Activated naive CD4-positive, alpha-beta T cell (primary cell): Measurements from ENCODE around the gene PMEPA1.
"Not testable (repeated sequence)": the region's sequence is repeated elsewhere in the genome, so short reads cannot be mapped to it uniquely, and the experiment has no call there.

ENCODE experiments used
- DNase-seq, 4 experiments: peaks; one replicate each; lab custom pipeline; 2025; lab: John Stamatoyannopoulos, UW

The PMEPA1 gene

GRCh38 chr20:57650756-57651483 is 58.9 kb downstream of the PMEPA1 start:
- DNase-seq, result no peak

GRCh38 chr20:57650266-57650665 is 59.5 kb downstream of the PMEPA1 start:
- DNase-seq, result no peak

DNA sequence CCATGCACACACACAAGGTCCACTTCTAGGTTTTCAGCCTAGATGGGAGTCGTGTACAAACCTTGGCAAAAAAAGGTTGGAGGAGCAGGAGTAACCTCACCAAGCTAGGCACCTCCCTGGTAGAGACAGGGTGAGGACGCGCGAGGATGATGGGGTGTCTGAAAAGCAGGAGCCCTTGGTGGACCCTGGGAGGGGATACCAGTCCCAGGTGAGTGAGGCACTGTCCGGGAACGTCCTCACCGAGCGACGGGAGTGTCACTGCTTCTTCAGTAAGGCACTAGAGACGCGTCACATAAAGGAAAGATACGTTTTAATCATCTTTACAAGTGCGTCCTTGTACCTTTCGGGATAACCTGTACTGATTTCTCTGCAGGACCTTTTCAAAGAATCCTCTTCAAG is 60.2 kb downstream of the PMEPA1 start:
- no peak for DNase-seq

- no peak for DNase-seq
Observed at GRCh38 chr20:57648878-57649616, 60.8 kb downstream of the PMEPA1 start.

DNA sequence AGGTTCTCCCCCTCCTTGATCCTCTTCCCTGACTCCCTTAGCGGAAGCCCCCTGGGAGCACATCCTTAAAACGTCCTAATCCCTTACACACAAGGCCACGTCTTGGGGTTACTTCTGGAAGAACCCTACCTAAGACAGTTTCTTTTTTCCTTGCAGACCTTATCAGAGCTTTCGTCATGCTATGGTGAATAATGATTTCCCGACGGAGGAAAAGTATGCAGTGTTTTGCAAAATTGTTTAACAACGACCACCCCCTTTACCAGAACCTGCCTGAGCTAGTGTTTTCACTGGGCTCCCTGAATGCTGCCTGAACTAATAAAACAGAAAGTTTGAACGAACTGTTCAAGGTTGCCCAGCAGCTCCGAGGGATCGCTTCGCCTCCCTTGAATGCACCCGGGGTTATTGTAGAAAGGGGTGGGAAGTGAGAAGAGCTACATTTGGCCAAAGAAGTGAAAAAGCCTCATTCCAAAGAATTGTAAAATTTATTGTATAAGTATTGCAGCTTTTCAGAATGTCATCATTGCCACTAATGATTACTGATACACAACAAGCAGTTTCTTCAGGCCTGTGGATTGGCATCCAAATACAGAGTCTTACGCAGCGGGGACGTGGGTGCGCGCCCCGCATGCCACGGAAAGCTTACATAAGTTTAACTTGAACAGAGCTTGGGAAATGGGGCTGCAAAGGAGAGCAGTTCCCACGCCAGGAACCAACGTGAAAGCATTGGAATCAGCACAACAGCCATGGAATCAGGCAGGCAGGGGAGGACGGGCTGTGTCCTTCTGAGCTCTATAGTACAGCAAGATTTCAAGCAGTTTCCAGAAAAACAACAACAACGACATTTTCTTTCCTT is 61.7 kb downstream of the PMEPA1 start:
- DNase-seq, result no peak

DNA sequence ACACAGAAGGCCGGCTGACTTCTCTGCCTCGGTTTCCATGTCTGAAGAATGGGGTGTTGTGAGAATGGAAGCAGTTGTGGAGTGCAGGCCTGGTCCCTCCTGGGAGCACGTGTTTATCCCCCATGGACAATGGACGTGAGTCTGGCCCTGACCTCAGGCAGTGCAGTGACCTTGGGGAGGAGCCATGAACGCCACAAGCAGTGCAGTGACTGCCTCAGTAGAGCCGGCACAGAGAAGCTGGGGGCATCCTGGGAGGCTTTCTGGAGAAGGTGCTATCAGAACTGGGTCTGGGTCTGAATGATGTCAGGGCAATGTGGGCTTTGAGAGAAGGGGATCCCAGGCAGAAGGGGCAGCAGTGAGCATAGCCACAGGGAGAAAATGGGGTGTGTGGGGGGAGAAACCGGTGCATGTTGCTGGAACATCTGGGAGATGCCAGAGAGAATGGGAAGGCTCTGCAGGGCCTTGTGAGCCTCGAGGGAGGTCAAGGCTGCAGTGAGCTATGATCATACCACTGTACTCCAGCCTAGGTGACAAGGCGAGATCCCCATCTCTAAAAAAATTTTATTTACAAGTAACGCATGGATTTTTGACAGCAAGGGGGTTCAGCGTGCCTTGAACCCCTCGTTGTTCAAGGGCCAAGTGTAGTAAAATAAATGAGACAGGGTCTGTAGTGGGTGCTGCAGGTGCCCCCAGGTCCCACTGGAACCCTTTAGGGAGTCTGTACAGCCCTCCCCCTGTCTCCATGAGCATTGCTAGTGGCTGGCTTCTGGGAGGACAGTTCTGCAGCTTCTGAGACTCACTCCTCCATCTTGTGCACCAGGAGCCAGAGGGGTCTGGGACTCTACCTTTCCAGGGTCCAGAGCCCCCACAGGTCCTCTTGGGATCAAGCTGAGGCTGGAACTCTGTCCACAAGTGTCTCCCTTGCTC is 62.5 kb downstream of the PMEPA1 start:
- no peak for DNase-seq

DNA sequence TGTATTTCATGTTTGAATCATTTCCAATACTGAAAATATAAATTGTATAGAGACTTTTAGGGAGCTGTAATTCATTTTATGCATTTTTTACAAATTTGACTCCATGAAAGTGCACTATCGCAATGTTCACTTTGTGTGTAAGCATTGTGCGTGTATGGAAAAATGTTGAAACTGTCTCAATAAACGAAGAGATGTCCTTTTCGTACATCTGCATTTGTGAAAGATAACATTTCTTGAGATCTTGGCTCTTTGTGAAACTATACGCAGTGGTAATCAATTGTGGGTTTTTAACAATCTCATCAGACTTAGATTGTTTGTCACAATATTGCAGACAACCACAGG is 70.9 kb downstream of the PMEPA1 start:
- no peak for DNase-seq

GRCh38 chr20:57638173-57638894 is 71.5 kb downstream of the PMEPA1 start:
- no peak for DNase-seq

GRCh38 chr20:57633945-57634491 is 75.8 kb downstream of the PMEPA1 start:
- no peak for DNase-seq

- DNase-seq, result no peak
Observed at GRCh38 chr20:57632286-57632685, 77.5 kb downstream of the PMEPA1 start.

DNA sequence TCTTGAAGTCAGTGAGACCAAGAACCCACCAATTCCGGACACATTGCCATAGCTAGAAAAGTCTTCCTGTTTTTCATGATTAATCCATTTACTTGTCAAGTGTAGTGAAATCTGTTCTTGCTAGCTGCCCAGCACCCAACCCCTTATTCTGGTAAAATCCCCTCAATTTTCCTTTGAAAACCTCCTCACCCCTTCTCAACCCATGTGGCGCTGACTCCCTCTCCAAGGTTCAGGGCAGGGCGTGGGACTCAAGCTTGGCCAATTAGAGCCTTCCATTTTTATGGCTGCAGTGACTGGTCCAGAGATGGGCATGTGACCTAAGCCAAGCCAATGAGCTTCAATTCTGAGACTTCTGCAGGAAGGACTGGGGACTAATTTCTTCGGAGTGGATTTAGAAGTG is 79.8 kb downstream of the PMEPA1 start:
- DNase-seq, result no peak

GRCh38 chr20:57629491-57629901 is 80.3 kb downstream of the PMEPA1 start:
- not testable (repeated sequence) for DNase-seq

GRCh38 chr20:57628962-57629308 is 80.9 kb downstream of the PMEPA1 start:
- DNase-seq, result not testable (repeated sequence)

GRCh38 chr20:57628047-57628961 is 81.5 kb downstream of the PMEPA1 start:
- peak in 2 of 4 experiments; percentile 29 to 50 for DNase-seq

DNA sequence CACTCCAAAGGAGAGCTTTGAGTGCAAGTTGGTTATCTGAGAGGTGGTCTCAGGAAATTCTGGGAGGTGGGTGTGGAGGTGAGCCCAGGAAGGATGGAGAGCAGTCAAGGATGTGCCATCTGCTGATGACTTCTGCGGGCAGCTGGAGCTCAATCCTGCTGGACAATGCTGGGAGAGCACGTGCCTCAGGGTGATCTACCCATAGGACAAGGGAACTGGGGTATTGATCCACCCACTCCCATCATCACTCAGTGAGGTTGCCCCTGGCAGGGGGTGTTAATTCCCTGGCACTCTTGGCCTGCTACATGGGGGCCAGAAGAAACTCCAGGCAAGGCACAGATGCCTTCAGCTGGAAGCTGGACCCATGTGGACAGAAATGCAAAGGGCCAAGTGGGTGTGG is 82.5 kb downstream of the PMEPA1 start:
- no peak for DNase-seq

GRCh38 chr20:57625978-57626377 is 83.8 kb downstream of the PMEPA1 start:
- no peak for DNase-seq

DNA sequence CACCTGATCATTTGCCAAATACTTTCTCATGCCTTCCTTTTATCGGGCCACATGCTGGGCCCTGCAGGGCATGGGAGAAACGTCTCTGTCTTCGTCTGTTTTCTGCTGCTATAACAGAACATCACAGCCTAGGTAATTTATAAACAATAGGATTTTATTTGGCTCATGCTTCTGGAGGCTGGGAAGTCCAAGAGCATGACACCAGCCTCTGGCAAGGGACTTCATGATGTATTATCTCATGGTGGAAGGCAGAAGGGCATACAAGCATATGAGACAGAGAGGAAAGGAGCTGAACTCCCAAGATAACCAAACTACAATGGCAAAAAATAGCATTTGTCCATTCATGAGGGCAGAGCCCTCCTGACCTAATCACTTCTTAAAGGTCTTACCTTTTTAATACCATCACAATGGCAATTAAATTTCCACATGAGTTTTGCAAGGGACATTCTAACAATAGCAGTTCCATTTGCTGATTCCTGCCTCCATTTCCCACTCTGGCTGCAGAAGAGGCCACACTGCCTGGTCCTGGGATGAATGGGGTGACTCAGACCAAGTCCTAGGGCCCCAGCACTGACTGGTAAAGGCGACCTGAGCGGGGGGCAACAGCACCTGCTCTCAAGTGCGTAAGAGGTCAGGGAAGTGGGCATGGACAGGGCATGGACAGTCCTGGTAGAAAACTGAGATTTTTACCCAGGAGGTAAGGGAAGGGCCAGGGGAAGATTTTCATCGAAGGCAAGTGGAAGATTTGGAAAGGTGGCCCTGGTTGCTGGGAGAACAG is 84.4 kb downstream of the PMEPA1 start:
- no peak for DNase-seq

DNA sequence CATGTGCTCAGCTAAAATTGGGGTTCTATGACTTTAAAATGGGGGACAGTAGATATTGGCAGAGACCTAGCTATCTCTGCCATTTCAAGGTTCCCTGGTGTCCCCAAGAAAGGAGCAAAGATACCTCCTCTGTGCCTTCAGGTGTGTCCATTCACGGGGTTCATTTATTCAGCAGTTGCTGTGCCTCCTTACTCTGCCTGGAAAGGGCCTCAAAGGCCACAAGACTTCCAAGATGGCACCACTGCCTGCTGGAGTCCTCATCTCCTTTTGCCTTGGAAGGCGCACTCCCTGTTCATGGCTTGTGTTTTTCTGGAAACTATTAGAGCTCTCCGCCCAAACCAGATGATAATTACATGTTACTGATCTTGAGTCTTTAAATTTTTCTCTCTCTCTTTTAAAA is 85.7 kb downstream of the PMEPA1 start:
- DNase-seq, result no peak
